H1 (cell line): ENCODE measurements around the gene SH2D5. TPM values are rescaled to one million over a fixed set of nuclear protein-coding genes. Genes with fewer than 3 reads are reported as not detected.

Experiments
- CTCF ChIA-PET: fragments of 300-600 bp; sonication (Branson Sonifier 250); formaldehyde crosslinking; loops from one replicate; lab custom pipeline; 2021; ENCODE audit not compliant: partially characterized antibody; lab: Charles Lee
- POLR2A ChIA-PET: fragments of 300-600 bp; sonication (Branson Sonifier 250); formaldehyde crosslinking; loops from one replicate; lab custom pipeline; 2021; ENCODE audit warnings: inconsistent platforms; ENCODE audit not compliant: partially characterized antibody; lab: Charles Lee
- DNase-seq, 2 experiments: peaks; one replicate each; pipeline versions ENCODE4 v3.0.0 to v3.0.0-alpha.2; 2010 to 2022; ENCODE audit warnings: low spot score in 2 of 2, low read depth in 1 of 2, mixed read lengths in 1 of 2
- FAIRE-seq: peaks from 2 replicates; lab custom pipeline; 2011; peaks lifted over from hg19 to GRCh38; lab: Jason Lieb, UNC
- H2AFZ ChIP-seq: 2 replicates; pipeline ENCODE4 v1.8.1; 2012; ENCODE audit warnings: low read length, inconsistent platforms
- H2AK5ac ChIP-seq: 2 replicates; pipeline ENCODE4 v1.6.1; 2013; ENCODE audit warnings: low read depth, low read length
- H2BK120ac ChIP-seq: replicated peaks from 2 replicates; pipeline ENCODE3; 2013; ENCODE audit warnings: low read depth, low read length, inconsistent platforms
- H2BK12ac ChIP-seq: 2 replicates; pipeline ENCODE4 v1.6.1; 2013; ENCODE audit warnings: low read depth, low read length
- H2BK15ac ChIP-seq: 2 replicates; pipeline ENCODE4 v1.6.1; 2013; ENCODE audit warnings: low read length
- H2BK20ac ChIP-seq: 2 replicates; pipeline ENCODE4 v1.6.1; 2013; ENCODE audit warnings: low read length
- H2BK5ac ChIP-seq: 2 replicates; pipeline ENCODE4 v1.6.1; 2013; ENCODE audit warnings: low read depth, low read length
- H3K14ac ChIP-seq: 2 replicates; pipeline ENCODE4 v1.6.1; 2013; ENCODE audit warnings: inconsistent platforms; ENCODE audit not compliant: insufficient read length
- H3K18ac ChIP-seq: 2 replicates; pipeline ENCODE4 v1.6.1; 2013; ENCODE audit warnings: low read length; ENCODE audit errors: extremely low read depth
- H3K23ac ChIP-seq: 2 replicates; pipeline ENCODE4 v1.6.1; 2013; ENCODE audit warnings: inconsistent platforms; ENCODE audit not compliant: insufficient read length
- H3K23me2 ChIP-seq: 2 replicates; pipeline ENCODE4 v1.6.1; 2013; ENCODE audit warnings: low read depth, low read length
- H3K27ac ChIP-seq: 2 replicates; pipeline ENCODE4 v1.6.1; 2011; ENCODE audit warnings: low read depth, low read length, inconsistent platforms
- H3K27me3 ChIP-seq, 4 experiments: replicated peaks in 1 of 4; 1 replicate in 1 of 4; 2 replicates in 3 of 4; pipeline versions ENCODE4 v1.6.1 to v1.8.1; 2011 to 2013; ENCODE audit warnings: low read length in 3 of 4, mild to moderate bottlenecking in 3 of 4, inconsistent platforms in 2 of 4, mixed read lengths in 2 of 4, moderate library complexity in 1 of 4; ENCODE audit not compliant: control insufficient read depth in 3 of 4, insufficient read depth in 3 of 4; ENCODE audit errors: extremely low read depth in 1 of 4
- H3K36me3 ChIP-seq, 4 experiments: 2 replicates each; pipeline versions ENCODE4 v1.6.1 to v1.8.1; 2011 to 2013; ENCODE audit warnings: mild to moderate bottlenecking in 4 of 4, low read length in 3 of 4, moderate library complexity in 2 of 4, control low read depth in 1 of 4, inconsistent platforms in 1 of 4; ENCODE audit not compliant: insufficient read depth in 4 of 4, control insufficient read depth in 2 of 4
- H3K4ac ChIP-seq: replicated peaks from 2 replicates; pipeline ENCODE3; 2013; ENCODE audit warnings: low read length, low read depth, mixed read lengths, inconsistent platforms; ENCODE audit not compliant: insufficient read length
- H3K4me1 ChIP-seq, 4 experiments: replicated peaks in 1 of 4; 1 replicate in 1 of 4; 2 replicates in 3 of 4; pipeline versions ENCODE4 v1.6.1 to v1.8.1; 2011 to 2013; ENCODE audit warnings: low read length in 3 of 4, inconsistent platforms in 2 of 4, mixed read lengths in 1 of 4; ENCODE audit not compliant: insufficient read depth in 4 of 4, control insufficient read depth in 3 of 4
- H3K4me2 ChIP-seq, 2 experiments: 2 replicates each; pipeline versions ENCODE4 v1.6.1 to v1.8.1; 2011 to 2013; ENCODE audit warnings: low read depth in 2 of 2, low read length in 2 of 2, control low read depth in 1 of 2, inconsistent platforms in 1 of 2, mild to moderate bottlenecking in 1 of 2; ENCODE audit not compliant: insufficient read depth in 1 of 2
- H3K4me3 ChIP-seq, 4 experiments: fragments of 200-600, 300-600 bp in 1 of 4; sonication (generic), shearing (Covaris generic), sonication (Bioruptor Twin) in 1 of 4; 2 replicates each; pipeline versions ENCODE4 v1.5.1 to v1.8.1; 2011 to 2016; ENCODE audit warnings: low read length in 4 of 4, low read depth in 3 of 4, control low read depth in 2 of 4, inconsistent platforms in 2 of 4, mild to moderate bottlenecking in 2 of 4, mixed read lengths in 1 of 4, moderate library complexity in 1 of 4; ENCODE audit not compliant: insufficient read depth in 2 of 4; ENCODE audit errors: extremely low read depth in 1 of 4
- H3K56ac ChIP-seq: replicated peaks from 2 replicates; pipeline ENCODE3; 2013; ENCODE audit warnings: low read depth, mild to moderate bottlenecking, mixed read lengths, low read length, inconsistent platforms; ENCODE audit not compliant: insufficient read length
- H3K79me1 ChIP-seq: 2 replicates; pipeline ENCODE4 v1.6.1; 2013; ENCODE audit warnings: low read depth, low read length, control low read depth
- H3K79me2 ChIP-seq, 2 experiments: 2 replicates each; pipeline versions ENCODE4 v1.6.1 to v1.8.1; 2012 to 2013; ENCODE audit warnings: low read length in 2 of 2, mild to moderate bottlenecking in 2 of 2, inconsistent platforms in 1 of 2; ENCODE audit not compliant: insufficient read depth in 2 of 2, control insufficient read depth in 1 of 2
- H3K9ac ChIP-seq, 4 experiments: replicated peaks in 1 of 4; 1 replicate in 1 of 4; 2 replicates in 3 of 4; pipeline versions ENCODE4 v1.6.1 to v1.8.1; 2011 to 2013; ENCODE audit warnings: low read depth in 3 of 4, low read length in 3 of 4, control low read depth in 2 of 4, mild to moderate bottlenecking in 2 of 4, moderate library complexity in 2 of 4, inconsistent platforms in 1 of 4; ENCODE audit errors: extremely low read depth in 1 of 4
- H3K9me3 ChIP-seq, 2 experiments: 2 replicates each; pipeline versions ENCODE4 v1.6.1 to v1.8.1; 2012 to 2013; ENCODE audit warnings: mild to moderate bottlenecking in 2 of 2, moderate library complexity in 2 of 2, control low read depth in 1 of 2, inconsistent platforms in 1 of 2, low read depth in 1 of 2, low read length in 1 of 2, mixed read lengths in 1 of 2; ENCODE audit not compliant: insufficient read depth in 2 of 2
- H4K20me1 ChIP-seq, 2 experiments: replicated peaks in 1 of 2; 2 replicates each; pipeline versions ENCODE3 to v1.8.1; 2011 to 2013; ENCODE audit warnings: inconsistent platforms in 2 of 2, low read length in 2 of 2, mild to moderate bottlenecking in 1 of 2; ENCODE audit not compliant: insufficient read depth in 2 of 2, control insufficient read depth in 1 of 2
- H4K5ac ChIP-seq: 2 replicates; pipeline ENCODE4 v1.6.1; 2013; ENCODE audit warnings: low read length, low read depth, mixed read lengths, inconsistent platforms; ENCODE audit not compliant: insufficient read length
- H4K8ac ChIP-seq: 2 replicates; pipeline ENCODE4 v1.8.0; 2013; ENCODE audit warnings: mild to moderate bottlenecking, moderate library complexity, low read length, inconsistent platforms; ENCODE audit not compliant: insufficient read depth; ENCODE audit errors: extremely low read depth
- H4K91ac ChIP-seq: replicated peaks from 2 replicates; pipeline ENCODE3; 2013; ENCODE audit warnings: low read length, mixed read lengths, inconsistent platforms; ENCODE audit not compliant: insufficient read length
- E2F6 ChIP-seq: IDR thresholded peaks from 2 replicates; pipeline ENCODE4 v1.6.1; 2012; ENCODE audit warnings: inconsistent platforms
- EGR1 ChIP-seq: IDR thresholded peaks from 2 replicates; pipeline ENCODE4 v1.6.1; 2011; ENCODE audit warnings: low read depth, low read length, borderline replicate concordance
- KDM4A ChIP-seq: IDR thresholded peaks from one replicate; pipeline ENCODE4 v1.7.1; 2012; ENCODE audit warnings: low read depth, mild to moderate bottlenecking, moderate library complexity, low read length, inconsistent platforms; ENCODE audit not compliant: severe bottlenecking
- NANOG ChIP-seq: IDR thresholded peaks from 2 replicates; pipeline ENCODE4 v1.6.1; 2011; ENCODE audit warnings: low read length, low read depth, mild to moderate bottlenecking, inconsistent platforms; ENCODE audit not compliant: insufficient read depth, poor library complexity, severe bottlenecking
- SIRT6 ChIP-seq: IDR thresholded peaks from one replicate; pipeline ENCODE4 v1.7.1; 2012; ENCODE audit warnings: low read length, inconsistent platforms
- SP1 ChIP-seq: IDR thresholded peaks from 2 replicates; pipeline ENCODE4 v1.6.1; 2011; ENCODE audit warnings: low read depth, low read length
- SP2 ChIP-seq: IDR thresholded peaks from 2 replicates; pipeline ENCODE4 v1.6.1; 2012; ENCODE audit warnings: mild to moderate bottlenecking, low read length, inconsistent platforms
- SUZ12 ChIP-seq: fragments of 200-600 bp; sonication (generic); IDR thresholded peaks from 2 replicates; pipeline ENCODE4 v1.6.1; 2012; ENCODE audit warnings: mild to moderate bottlenecking, inconsistent platforms, low read length, moderate library complexity, mixed read lengths
- TAF1 ChIP-seq: IDR thresholded peaks from 2 replicates; pipeline ENCODE4 v1.6.1; 2011; ENCODE audit warnings: mild to moderate bottlenecking, low read depth, low read length
- TCF12 ChIP-seq: IDR thresholded peaks from 2 replicates; pipeline ENCODE4 v1.6.1; 2011; ENCODE audit warnings: low read depth, mild to moderate bottlenecking, low read length
- TEAD4 ChIP-seq: IDR thresholded peaks from 2 replicates; pipeline ENCODE4 v1.6.1; 2012; ENCODE audit warnings: low read depth, low read length, inconsistent platforms, mixed read lengths
- WGBS, 2 experiments: shearing (Covaris generic) in 1 of 2; methylation state at CpG; one replicate each; pipeline versions ENCODE4 v1.1.6 to v1.1.7; 2013 to 2015; ENCODE audit warnings: low lambda C conversion rate in 2 of 2, mixed read lengths in 2 of 2, inconsistent platforms in 1 of 2, low coverage in 1 of 2, missing lambda C conversion rate in 1 of 2; ENCODE audit not compliant: insufficient replicate concordance in 2 of 2, insufficient coverage in 1 of 2, insufficient read length in 1 of 2; ENCODE audit errors: extremely low coverage in 1 of 2, missing lambda C conversion rate in 1 of 2; 5-methylcytosine and 5-hydroxymethylcytosine counted together
- polyA plus RNA-seq, 7 experiments: library from polyadenylated mRNA; depleted of rRNA in 3 of 7; stranded (reverse) in 5 of 7; unstranded in 2 of 7; fragments of >200 nt in 5 of 7; fragments of 200-250 nt in 2 of 7; gene quantifications; 1 replicate in 5 of 7; 2 replicates in 1 of 7; 4 replicates in 1 of 7; pipeline versions ENCODE4 v1.2.1 to v1.2.3, GENCODE V29; 2011 to 2013; ENCODE audit warnings: missing spikeins in 2 of 7, mixed read lengths in 2 of 7
- total RNA-seq: library from RNA; stranded (reverse); fragmentation: NEBNext Ultra II Directional; extraction: Animal tissue kit (Norgen Biotek cat#: 25700); gene quantifications from 2 replicates; pipeline ENCODE4 v1.2.1, GENCODE V29; 2021
- TF ChIP-seq, protein P1 (sequence below): IDR thresholded peaks from 2 replicates; pipeline ENCODE4 v1.6.1; 2012; ENCODE audit warnings: inconsistent platforms

SH2D5 gene
- total and polyA plus RNA-seq, 2 of the 8 experiments (the other 6 are each of a cell fraction or from before 2014, with no cell fraction given) = 13.2 to 18.4 TPM

GRCh38 chr1:20685741-20686140 lies 46.8 kb downstream of the SH2D5 start:
- Histone ChIP-seq H3K23me2 (no peaks in the 10 kb centered on the region), H4K5ac (no peak overlapping the region), H2AFZ (no peak overlapping the region)
- TF ChIP-seq E2F6 (no peak), TCF12 (no peak), TEAD4 (no peak), SUZ12 (no peak), SP1 (no peak), EGR1 (no peak), KDM4A (no peak), SIRT6 (no peak), SP2 (no peak), TAF1 (no peak), NANOG (no peak)
- TF ChIP-seq, protein P1, sequence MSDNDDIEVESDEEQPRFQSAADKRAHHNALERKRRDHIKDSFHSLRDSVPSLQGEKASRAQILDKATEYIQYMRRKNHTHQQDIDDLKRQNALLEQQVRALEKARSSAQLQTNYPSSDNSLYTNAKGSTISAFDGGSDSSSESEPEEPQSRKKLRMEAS = no peak

More at GRCh38 chr1:20685741-20686140, 46.8 kb downstream of the SH2D5 start:
- no peak overlapping the region for H2AK5ac ChIP-seq
- no peak overlapping the region for H3K4ac ChIP-seq
- H2BK15ac ChIP-seq = no peak overlapping the region
- no peak overlapping the region for H3K4me2 ChIP-seq
- no peak overlapping the region for H3K14ac ChIP-seq
- 89% methylated on average over 6 of the region's 12 CpGs; no CpG with 5 or more reads in 1 of the 2 experiments for WGBS, 2 experiments
- H2BK12ac ChIP-seq = no peak overlapping the region
- no peak overlapping the region for H3K18ac ChIP-seq
- H3K4me3 ChIP-seq = no peak overlapping the region
- H4K91ac ChIP-seq = no peak overlapping the region
- H3K9ac ChIP-seq = no peak overlapping the region
- no peaks in the 10 kb centered on the region for H3K79me1 ChIP-seq
- H3K4me1 ChIP-seq = no peaks in the 10 kb centered on the region; a peak in 1 of 7 replicates
- CTCF ChIA-PET = no interaction called here
- H3K27ac ChIP-seq = no peak overlapping the region
- H2BK120ac ChIP-seq = no peak overlapping the region
- FAIRE-seq = no peak
- H3K36me3 ChIP-seq = peaks cover 0 to 7% (median 0%) of the 10 kb centered on the region in 4 experiments; a peak in 2 of 8 replicates
- H4K20me1 ChIP-seq = no peaks in the 10 kb centered on the region
- no peaks in the 10 kb centered on the region for H3K9me3 ChIP-seq
- H3K56ac ChIP-seq = no peak overlapping the region
- H3K79me2 ChIP-seq = no peaks in the 10 kb centered on the region
- no peaks in the 10 kb centered on the region; a peak in 1 of 7 replicates for H3K27me3 ChIP-seq
- H4K8ac ChIP-seq = no peak overlapping the region
- no peak overlapping the region for H3K23ac ChIP-seq
- POLR2A ChIA-PET = interaction anchor here (2.2 kb wide), 1 partner anchor 12 kb away, joined by 9 read pairs; no protein-coding TSS in a partner anchor
- H2BK20ac ChIP-seq = no peak overlapping the region
- H2BK5ac ChIP-seq = no peak overlapping the region
- no peak for DNase-seq
